Sigmoid colon (tissue), 4 donors: ENCODE results near the gene RSF1.

Experiments used
- CTCF ChIP-seq, 4 experiments: fragments of 450-650 bp in 3 of 4; fragments of 200-600 bp in 1 of 4; IDR thresholded peaks; one replicate each; pipeline ENCODE4 v1.5.1; 2016 to 2019; ENCODE audit warnings: antibody characterized with exemption in 4 of 4, mild to moderate bottlenecking in 3 of 4, moderate library complexity in 2 of 4
- EP300 ChIP-seq, 4 donors: sonication (generic); formaldehyde crosslinking; IDR thresholded peaks; one replicate each; pipeline ENCODE4 v1.6.1; 2017; ENCODE audit warnings: antibody characterized with exemption in 4 of 4
- POLR2A ChIP-seq, 2 donors: fragments of 450-650 bp; IDR thresholded peaks; one replicate each; pipeline ENCODE4 v1.6.1; 2016; ENCODE audit warnings: antibody characterized with exemption in 2 of 2, mild to moderate bottlenecking in 2 of 2, moderate library complexity in 2 of 2
- POLR2AphosphoS5 ChIP-seq, 4 donors: sonication (generic); formaldehyde crosslinking; IDR thresholded peaks; one replicate each; pipeline ENCODE4 v1.6.1; 2017; ENCODE audit warnings: antibody characterized with exemption in 4 of 4

GRCh38 chr11:77815459-77815858, 5.1 kb downstream of the RSF1 start:
- TF ChIP-seq CTCF (IDR thresholded peaks at IDR 0.05) = no peak
- no peak for TF ChIP-seq POLR2AphosphoS5 (IDR thresholded peaks at IDR 0.05)
- no peak for TF ChIP-seq POLR2A (IDR thresholded peaks at IDR 0.05)
- TF ChIP-seq EP300 (IDR thresholded peaks at IDR 0.05) = no peak
